IPS-NIHi7 (cell line): ENCODE results near the gene GNB4.
A peak's percentile ranks its signal among the peaks of the same experiment; 100 is the strongest.

Experiments
- DNase-seq: peaks from one replicate; pipeline ENCODE4 v3.0.0; 2012; ENCODE audit warnings: mixed read lengths; ENCODE audit errors: extremely low spot score

Gene GNB4

GRCh38 chr3:179436517-179436916 lies 14.8 kb downstream of the GNB4 start:
- DNase-seq, result no peak

GRCh38 chr3:179432451-179432850 lies 18.8 kb downstream of the GNB4 start:
- no peak for DNase-seq

GRCh38 chr3:179432021-179432420 lies 19.2 kb downstream of the GNB4 start:
- no peak for DNase-seq

GRCh38 chr3:179430277-179430870 lies 20.9 kb downstream of the GNB4 start:
- no peak for DNase-seq

- no peak for DNase-seq
Measured at GRCh38 chr3:179428876-179429548, 22.3 kb downstream of the GNB4 start.

GRCh38 chr3:179425075-179425474 lies 26.2 kb downstream of the GNB4 start:
- no peak for DNase-seq

- DNase-seq, result peak; percentile 24
Measured at GRCh38 chr3:179421500-179421899, 29.8 kb downstream of the GNB4 start.

GRCh38 chr3:179418610-179419009 lies 32.7 kb downstream of the GNB4 start:
- no peak for DNase-seq

- no peak for DNase-seq
Measured at GRCh38 chr3:179416681-179417080, 34.6 kb downstream of the GNB4 start.

GRCh38 chr3:179415377-179415776 lies 35.9 kb downstream of the GNB4 start:
- no peak for DNase-seq

- no peak for DNase-seq
Measured at GRCh38 chr3:179414804-179415203, 36.5 kb downstream of the GNB4 start.

GRCh38 chr3:179410999-179411398 lies 40.3 kb downstream of the GNB4 start:
- DNase-seq, result no peak

GRCh38 chr3:179410331-179410730 lies 40.9 kb downstream of the GNB4 start:
- no peak for DNase-seq

GRCh38 chr3:179404307-179404706 lies 47.0 kb downstream of the GNB4 start:
- no peak for DNase-seq

- DNase-seq, result no peak
Measured at GRCh38 chr3:179402963-179403362, 48.3 kb downstream of the GNB4 start.

- DNase-seq, result no peak
Measured at GRCh38 chr3:179401561-179401960, 49.7 kb downstream of the GNB4 start.

- no peak for DNase-seq
Measured at GRCh38 chr3:179398574-179399231, 52.6 kb downstream of the GNB4 start.

GRCh38 chr3:179391906-179392305 lies 59.4 kb downstream of the GNB4 start:
- no peak for DNase-seq

- no peak for DNase-seq
Measured at GRCh38 chr3:179376474-179376873, 74.8 kb downstream of the GNB4 start.

GRCh38 chr3:179375091-179375999 lies 75.9 kb downstream of the GNB4 start:
- no peak for DNase-seq

- no peak for DNase-seq
Measured at GRCh38 chr3:179373938-179374337, 77.3 kb downstream of the GNB4 start.

GRCh38 chr3:179369621-179370020 lies 81.6 kb downstream of the GNB4 start:
- DNase-seq, result no peak
